Astrocyte of the cerebellum (primary cell): ENCODE data around the gene TARBP1.
"Not testable (repeated sequence)": the region's sequence is repeated elsewhere in the genome, so short reads cannot be mapped to it uniquely, and the experiment has no call there.

Experiments used
- DNase-seq: peaks from one replicate; pipeline ENCODE4 v3.0.0-alpha.2; 2011; ENCODE audit warnings: low read depth
- H3K4me3 ChIP-seq: 2 replicates; pipeline ENCODE4 v1.5.1; 2011; ENCODE audit warnings: mild to moderate bottlenecking, low read depth, low read length, moderate library complexity
- in situ Hi-C: cut with HindIII; loops from 2 replicates; pipeline ENCODE4 v1.10.0; 2017; ENCODE audit warnings: low sequenced_read_pairs
- TF ChIP-seq, protein P1 (sequence below): IDR thresholded peaks from 2 replicates; pipeline ENCODE4 v1.5.1; 2012; ENCODE audit warnings: low read length, low read depth, moderate library complexity, mild to moderate bottlenecking; ENCODE audit errors: missing control alignments

TARBP1 gene

DNA sequence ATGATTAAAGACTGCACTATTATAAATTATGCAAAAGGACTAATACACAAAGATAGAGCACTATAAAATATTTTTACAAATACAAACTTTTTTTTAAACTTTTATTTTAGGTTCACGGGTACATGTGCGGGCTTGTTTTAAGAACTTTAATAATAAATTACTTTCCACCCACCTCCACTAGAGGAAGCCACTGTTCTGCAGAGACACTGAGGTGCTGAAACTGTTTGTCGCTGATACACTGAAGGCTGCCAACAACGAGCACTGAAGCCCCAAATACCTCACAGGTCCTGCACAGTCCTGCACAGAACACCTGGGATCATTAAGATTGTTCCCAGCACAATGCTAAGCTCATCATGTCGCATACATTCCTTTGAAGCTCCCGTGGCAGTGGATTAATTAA is 85.8 kb downstream of the TARBP1 start:
- TF ChIP-seq, protein P1, sequence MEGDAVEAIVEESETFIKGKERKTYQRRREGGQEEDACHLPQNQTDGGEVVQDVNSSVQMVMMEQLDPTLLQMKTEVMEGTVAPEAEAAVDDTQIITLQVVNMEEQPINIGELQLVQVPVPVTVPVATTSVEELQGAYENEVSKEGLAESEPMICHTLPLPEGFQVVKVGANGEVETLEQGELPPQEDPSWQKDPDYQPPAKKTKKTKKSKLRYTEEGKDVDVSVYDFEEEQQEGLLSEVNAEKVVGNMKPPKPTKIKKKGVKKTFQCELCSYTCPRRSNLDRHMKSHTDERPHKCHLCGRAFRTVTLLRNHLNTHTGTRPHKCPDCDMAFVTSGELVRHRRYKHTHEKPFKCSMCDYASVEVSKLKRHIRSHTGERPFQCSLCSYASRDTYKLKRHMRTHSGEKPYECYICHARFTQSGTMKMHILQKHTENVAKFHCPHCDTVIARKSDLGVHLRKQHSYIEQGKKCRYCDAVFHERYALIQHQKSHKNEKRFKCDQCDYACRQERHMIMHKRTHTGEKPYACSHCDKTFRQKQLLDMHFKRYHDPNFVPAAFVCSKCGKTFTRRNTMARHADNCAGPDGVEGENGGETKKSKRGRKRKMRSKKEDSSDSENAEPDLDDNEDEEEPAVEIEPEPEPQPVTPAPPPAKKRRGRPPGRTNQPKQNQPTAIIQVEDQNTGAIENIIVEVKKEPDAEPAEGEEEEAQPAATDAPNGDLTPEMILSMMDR: no peak
- in situ Hi-C loops: no loop called here
- H3K4me3 ChIP-seq: no peak overlapping the region
- DNase-seq: no peak

DNA sequence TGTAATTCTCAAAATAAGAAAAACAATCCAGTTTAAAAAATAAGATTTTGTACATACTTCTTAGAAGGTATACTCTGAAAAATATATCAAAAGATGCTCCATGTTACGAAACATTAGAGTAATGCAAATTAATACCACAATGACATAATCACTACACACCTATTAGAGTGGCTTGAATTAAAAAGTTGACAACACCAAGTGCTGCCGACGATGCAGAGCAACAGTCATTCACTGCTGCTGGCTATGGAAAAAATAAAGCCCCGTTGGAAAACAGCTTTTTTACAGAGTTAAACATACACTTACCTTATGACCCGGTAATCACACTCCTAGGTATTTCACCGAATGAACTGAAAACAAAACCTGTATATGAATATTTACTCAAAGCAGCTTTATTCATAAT is 90.9 kb downstream of the TARBP1 start:
- no peak for DNase-seq
- H3K4me3 ChIP-seq: no peak overlapping the region
- in situ Hi-C loops: no loop called here
- TF ChIP-seq, protein P1: no peak

DNA sequence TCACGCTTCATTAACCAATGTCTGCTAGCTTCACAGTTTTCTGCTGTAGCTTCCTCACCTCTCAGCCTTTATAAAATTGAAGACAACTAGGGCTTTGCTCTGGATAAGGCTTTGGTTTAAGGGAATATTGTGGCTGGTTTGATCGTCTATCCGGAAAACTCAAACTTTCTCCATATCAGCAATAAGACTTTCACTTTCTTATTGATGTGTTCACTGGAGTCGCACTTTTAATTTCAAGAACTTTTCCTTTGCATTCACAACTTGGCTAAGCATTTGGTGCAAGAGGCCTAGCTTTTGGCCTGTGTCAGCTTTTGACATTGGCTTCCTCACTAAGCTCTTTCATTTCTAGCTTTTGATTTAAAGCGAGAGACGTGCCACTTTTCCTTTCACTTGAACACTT is 92.9 kb downstream of the TARBP1 start:
- in situ Hi-C loops: no loop called here

DNA sequence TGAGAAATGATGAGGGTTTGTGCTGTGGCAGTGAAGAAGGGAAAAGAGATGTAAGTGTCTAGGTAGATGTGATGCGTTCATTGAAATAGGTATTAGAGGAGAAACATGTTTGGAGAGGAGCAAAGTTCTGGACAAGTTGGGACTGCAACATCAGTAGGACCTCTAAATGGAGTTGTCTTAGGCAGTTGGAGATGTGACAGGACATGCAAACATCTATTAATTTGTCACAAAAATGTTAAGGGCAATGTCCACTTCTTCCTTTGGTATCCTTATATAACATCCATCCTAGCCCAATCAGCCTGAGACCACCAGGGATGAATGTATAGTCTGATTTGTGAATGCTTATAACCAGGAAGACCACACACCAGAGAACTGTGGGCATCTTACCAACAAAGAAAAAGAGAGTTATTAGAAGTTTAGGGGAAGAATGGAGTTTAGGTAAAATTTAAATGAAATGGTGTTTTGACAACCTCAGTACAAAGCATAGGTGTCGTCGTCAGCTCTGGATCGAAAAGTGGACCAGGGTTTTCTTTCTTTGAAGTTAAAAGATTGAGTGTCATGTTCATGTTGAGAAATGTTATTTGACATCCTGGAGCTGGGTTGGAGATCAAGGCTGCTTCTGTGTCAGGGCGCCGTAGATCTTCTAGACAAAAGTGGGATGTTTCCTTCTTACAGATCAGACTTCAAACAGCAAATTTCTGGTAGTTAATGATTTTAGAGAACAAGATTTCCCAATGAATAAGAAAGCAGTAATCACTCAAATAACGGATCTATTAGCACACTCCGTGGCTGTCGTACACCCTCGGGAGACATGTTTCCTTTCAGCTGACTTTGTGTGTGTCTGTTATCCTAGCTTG is 97.1 kb downstream of the TARBP1 start:
- in situ Hi-C loops: no loop called here
- no peak for DNase-seq
- no peak overlapping the region for H3K4me3 ChIP-seq
- TF ChIP-seq, protein P1: no peak

More for the DNA sequence above, 92.9 kb downstream of the TARBP1 start:
- no peak overlapping the region for H3K4me3 ChIP-seq
- DNase-seq: no peak
- TF ChIP-seq, protein P1: no peak

DNA sequence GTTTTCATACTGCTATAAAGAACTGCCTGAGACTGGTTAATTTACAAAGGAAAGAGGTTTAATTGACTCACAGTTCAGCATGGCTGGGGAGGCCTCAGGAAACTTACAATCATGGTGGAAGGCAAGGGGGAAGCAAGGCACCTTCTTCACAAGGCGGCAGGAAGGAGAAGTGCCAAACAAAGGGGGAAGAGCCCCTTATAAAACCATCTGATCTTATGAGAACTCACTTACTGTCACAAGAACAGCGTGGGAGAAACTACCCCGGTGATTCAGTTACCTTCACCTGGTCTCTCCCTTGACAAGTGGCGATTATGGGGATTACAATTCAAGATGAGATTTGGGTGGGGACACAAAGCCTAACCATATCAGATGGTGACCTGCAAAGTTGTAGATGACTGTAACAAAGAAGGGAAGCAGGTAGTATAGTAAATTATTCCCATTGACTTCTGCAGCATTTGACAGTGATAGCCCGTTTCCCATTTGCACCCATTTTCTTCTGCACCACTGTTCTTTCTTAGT is 99.3 kb downstream of the TARBP1 start:
- DNase-seq, in situ Hi-C loops, H3K4me3 ChIP-seq: not testable (repeated sequence)

DNA sequence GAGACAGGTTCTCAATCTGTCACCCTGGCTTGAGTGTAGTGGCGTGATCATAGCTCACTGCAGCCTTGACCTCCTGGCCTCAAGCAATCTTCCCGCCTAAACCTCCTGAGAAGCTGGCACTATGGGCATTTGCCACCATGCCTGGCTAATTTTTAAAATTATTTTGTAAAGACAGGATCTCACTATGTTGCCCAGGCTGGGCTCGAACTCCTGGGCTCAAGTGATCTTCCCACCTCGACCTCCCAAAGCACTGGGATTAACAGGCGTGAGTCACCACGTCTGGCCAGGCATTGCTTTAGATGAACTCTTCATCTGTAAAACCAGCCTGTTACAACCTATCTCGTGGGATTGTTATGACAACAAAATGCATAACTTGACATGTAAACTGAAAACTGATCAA is 103.3 kb downstream of the TARBP1 start:
- no peak for DNase-seq
- in situ Hi-C loops: no loop called here
- TF ChIP-seq, protein P1: no peak
- no peak overlapping the region for H3K4me3 ChIP-seq

DNA sequence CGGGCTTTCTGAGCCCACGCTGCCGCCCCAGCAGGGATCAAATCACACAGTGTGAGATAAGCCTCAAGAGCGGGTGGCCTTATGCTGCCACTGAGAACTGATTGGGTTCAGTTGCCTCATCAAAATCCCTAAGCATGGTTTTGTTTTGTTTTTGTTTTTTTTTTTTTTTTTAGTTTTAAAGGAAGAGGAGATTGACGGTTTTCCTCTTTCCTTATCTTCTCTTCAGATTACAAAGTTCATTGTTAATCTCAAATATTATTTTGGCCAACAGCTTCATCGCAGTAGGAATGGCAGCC is 105.1 kb downstream of the TARBP1 start:
- no peak for DNase-seq
- in situ Hi-C loops: no loop called here
- H3K4me3 ChIP-seq: peak overlapping the region; percentile 71
- TF ChIP-seq, protein P1: no peak
